Right cardiac atrium (tissue), 5 donors: ENCODE measurements around the gene APLN. TPM values are rescaled to one million over a fixed set of nuclear protein-coding genes. Genes with fewer than 3 reads are reported as not detected.

Source experiments
- ATAC-seq, 2 donors: fragments of 200-7000 bp; cut with Tn5 transposase; one replicate each; pipeline versions ENCODE4 v1.8.0 to v1.9.1; 2020; ENCODE audit warnings: moderate library complexity in 2 of 2, mild to moderate bottlenecking in 1 of 2
- DNase-seq, 3 donors: peaks; one replicate each; pipeline ENCODE4 v3.0.0-alpha.2; 2020
- H3K27ac ChIP-seq: one replicate; pipeline ENCODE4 v1.5.1; 2013; ENCODE audit warnings: mild to moderate bottlenecking, low read length, control low read depth, moderate library complexity
- H3K27me3 ChIP-seq: one replicate; pipeline ENCODE4 v1.6.1; 2013; ENCODE audit not compliant: control insufficient read depth, insufficient read depth
- H3K4me1 ChIP-seq: one replicate; pipeline ENCODE4 v1.6.1; 2013; ENCODE audit warnings: low read length; ENCODE audit not compliant: control insufficient read depth, insufficient read depth
- H3K4me3 ChIP-seq: one replicate; pipeline ENCODE4 v1.5.1; 2013; ENCODE audit warnings: low read length, control low read depth
- H3K9me3 ChIP-seq: one replicate; pipeline ENCODE4 v1.6.1; 2013; ENCODE audit warnings: low read length; ENCODE audit not compliant: control insufficient read depth
- WGBS: extraction: QIAGEN DNeasy Blood & Tissue Kit; methylation state at CpG from one replicate; pipeline ENCODE4 v1.1.7; 2013; 5-methylcytosine and 5-hydroxymethylcytosine counted together
- intact Hi-C, 4 donors: fragments of 100-400 bp; cut with DNase I; formaldehyde crosslinking; loops; one replicate each; pipeline versions ENCODE4 v1.11.0 to v1.14.0; 2022 to 2023
- polyA plus RNA-seq: library from polyadenylated mRNA; stranded (reverse); fragments of 200-250 nt; gene quantifications from one replicate; pipeline ENCODE4 v1.2.3, GENCODE V29; 2013
- total RNA-seq, 4 donors: library from RNA; stranded (reverse); fragmentation: NEBNext Ultra II Directional; extraction: Animal tissue kit (Norgen Biotek cat#: 25700); gene quantifications; one replicate each; pipeline ENCODE4 v1.2.1, GENCODE V29; 2021
- donor health status: healthy with polysubstance abuse.
- donor health status: DM: no; HTN: yes; CAD: no.
- donor health status: DM: no; HTN: no; CAD: no.
- donor health status: DM: no; HTN: yes; CAD: no; lungs with severe emphysema.
- donor health status: DM: yes; HTN: yes; CAD: no.

Gene APLN
- total and polyA plus RNA-seq, 5 donors: 4.0 to 10.5 (median 7.0) TPM

DNA sequence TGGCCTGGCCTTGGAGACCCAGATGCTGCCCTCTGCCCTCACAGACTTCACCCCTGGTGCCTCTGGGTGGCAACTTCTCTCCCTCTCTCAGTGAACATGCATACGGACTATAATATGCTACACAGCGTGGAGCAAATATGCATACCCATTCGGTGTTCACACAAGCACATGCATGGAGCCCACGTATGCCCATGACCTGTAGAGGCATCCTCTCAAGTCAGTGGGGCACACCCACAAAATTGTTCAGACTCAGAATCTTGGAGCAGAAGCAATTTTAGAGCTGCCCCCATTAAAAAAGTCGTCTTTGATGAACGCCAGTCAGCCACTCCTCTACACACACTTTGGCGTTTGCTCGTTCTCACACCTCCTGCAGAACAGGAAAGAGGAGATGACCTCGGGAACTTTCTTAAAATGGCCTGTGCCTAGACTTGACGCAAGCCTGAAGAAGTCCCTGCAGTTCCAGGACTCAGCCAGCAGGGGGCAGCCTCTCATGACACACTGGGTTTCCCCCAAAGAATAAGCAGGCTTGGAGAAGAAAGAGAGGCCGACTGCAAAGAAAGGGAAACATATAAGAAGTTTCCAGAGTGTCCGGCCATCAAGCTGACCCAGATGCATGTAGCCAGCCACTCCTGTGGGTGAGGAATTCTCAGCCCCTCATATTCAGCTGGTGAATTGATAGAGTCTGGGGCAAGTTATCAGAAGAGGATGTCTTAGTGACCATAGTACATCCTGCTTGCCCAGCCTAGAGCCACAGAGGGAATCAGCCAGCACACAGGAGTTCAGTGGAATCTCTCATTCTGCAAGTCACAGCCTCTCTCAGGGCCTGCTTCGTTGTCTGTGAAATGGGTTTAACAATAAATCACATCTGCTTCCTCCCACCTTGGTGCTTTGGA is 17.3 kb downstream of the APLN start:
- intact Hi-C loops: loop anchor here (2.0 to 10.0 kb wide), 5 partner anchors 87 to 187 kb away; no protein-coding TSS in a partner anchor
- WGBS: 25% methylated on average over 13 of the region's 13 CpGs

GRCh38 chrX:129636175-129636681 is 18.5 kb downstream of the APLN start:
- ATAC-seq (no peak), DNase-seq (no peak)
- Histone ChIP-seq H3K4me1 (no peaks in the 10 kb centered on the region), H3K27ac (no peak overlapping the region), H3K4me3 (no peak overlapping the region), H3K9me3 (no peaks in the 10 kb centered on the region), H3K27me3 (no peaks in the 10 kb centered on the region)
- 80% methylated on average over 8 of the region's 8 CpGs for WGBS
- intact Hi-C loops: loop anchor here (2.0 to 10.0 kb wide), 5 partner anchors 89 to 189 kb away; no protein-coding TSS in a partner anchor

More for the DNA sequence above, 17.3 kb downstream of the APLN start:
- DNase-seq (peak; percentile 51 to 82 (median 82)), ATAC-seq (peak; percentile 62 to 66)
- Histone ChIP-seq H3K9me3 (no peaks in the 10 kb centered on the region), H3K4me3 (no peak overlapping the region), H3K27me3 (no peaks in the 10 kb centered on the region), H3K4me1 (no peaks in the 10 kb centered on the region), H3K27ac (no peak overlapping the region)

DNA sequence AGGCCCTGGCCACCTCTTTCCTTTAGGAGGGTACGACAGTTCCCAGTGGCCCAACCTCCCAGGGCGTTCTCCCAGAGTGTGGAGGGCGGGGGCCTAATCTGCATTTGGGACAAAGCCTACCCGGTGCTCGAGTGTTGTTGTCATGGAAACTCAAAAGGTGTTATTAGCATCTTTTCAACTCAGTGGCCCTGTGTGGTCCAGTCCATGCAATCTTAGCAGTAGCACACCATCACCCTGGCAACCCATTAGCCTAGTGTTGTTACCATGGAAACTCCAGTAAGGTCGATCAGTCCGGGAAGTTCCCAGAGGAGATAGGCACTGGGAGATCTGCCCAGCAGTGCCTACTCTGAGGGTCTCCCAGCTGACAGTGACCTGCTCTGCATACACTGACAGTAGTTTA is 20.2 kb downstream of the APLN start:
- no peaks in the 10 kb centered on the region for H3K27me3 ChIP-seq
- no peak overlapping the region for H3K27ac ChIP-seq
- H3K9me3 ChIP-seq: no peaks in the 10 kb centered on the region
- no peak overlapping the region for H3K4me3 ChIP-seq
- ATAC-seq (no peak), DNase-seq (no peak)
- WGBS: 68% methylated on average over 7 of the region's 7 CpGs
- peaks cover 4% of the 10 kb centered on the region for H3K4me1 ChIP-seq
- intact Hi-C loops: loop anchor here in 2 of 4 donors (10.0 kb wide), 2 partner anchors 90 to 190 kb away; no protein-coding TSS in a partner anchor

GRCh38 chrX:129632443-129632842 is 22.3 kb downstream of the APLN start:
- ATAC-seq: no peak
- Histone ChIP-seq H3K27me3 (no peaks in the 10 kb centered on the region), H3K9me3 (no peaks in the 10 kb centered on the region), H3K4me3 (no peak overlapping the region), H3K4me1 (peaks cover 4% of the 10 kb centered on the region), H3K27ac (no peak overlapping the region)
- DNase-seq: no peak
- intact Hi-C loops: loop anchor here in 2 of 4 donors (10.0 kb wide), 2 partner anchors 92 to 192 kb away; no protein-coding TSS in a partner anchor
- WGBS: 72% methylated on average over 7 of the region's 7 CpGs

GRCh38 chrX:129631849-129632248 is 22.9 kb downstream of the APLN start:
- no peaks in the 10 kb centered on the region for H3K9me3 ChIP-seq
- no peak overlapping the region for H3K27ac ChIP-seq
- DNase-seq (no peak), ATAC-seq (no peak)
- peaks cover 4% of the 10 kb centered on the region for H3K4me1 ChIP-seq
- intact Hi-C loops: loop anchor here in 2 of 4 donors (10.0 kb wide), 2 partner anchors 93 to 193 kb away; no protein-coding TSS in a partner anchor
- 97% methylated on average over 5 of the region's 5 CpGs for WGBS
- H3K27me3 ChIP-seq: no peaks in the 10 kb centered on the region
- no peak overlapping the region for H3K4me3 ChIP-seq

GRCh38 chrX:129629837-129630236 is 24.9 kb downstream of the APLN start:
- peak; percentile 58 to 76 (median 71) for DNase-seq
- Histone ChIP-seq H3K27me3 (no peaks in the 10 kb centered on the region), H3K9me3 (no peaks in the 10 kb centered on the region), H3K27ac (peak overlapping the region; percentile 17), H3K4me3 (no peak overlapping the region), H3K4me1 (peaks cover 4% of the 10 kb centered on the region)
- ATAC-seq: peak; percentile 81 to 84
- intact Hi-C loops: loop anchor here in 2 of 4 donors (10.0 kb wide), 2 partner anchors 95 to 195 kb away; no protein-coding TSS in a partner anchor
- WGBS: 51% methylated on average over 7 of the region's 7 CpGs

GRCh38 chrX:129626026-129626425 is 28.7 kb downstream of the APLN start:
- H3K9me3 ChIP-seq: no peaks in the 10 kb centered on the region
- intact Hi-C loops: no loop called here
- no peak overlapping the region for H3K4me3 ChIP-seq
- H3K27ac ChIP-seq: no peak overlapping the region
- 63% methylated on average over 3 of the region's 3 CpGs for WGBS
- no peak for DNase-seq
- ATAC-seq: no peak
- H3K27me3 ChIP-seq: no peaks in the 10 kb centered on the region
- peaks cover 4% of the 10 kb centered on the region for H3K4me1 ChIP-seq

- H3K4me1 ChIP-seq: no peaks in the 10 kb centered on the region
- 56% methylated on average over 10 of the region's 10 CpGs for WGBS
- H3K27me3 ChIP-seq: no peaks in the 10 kb centered on the region
- no peak for DNase-seq
- intact Hi-C loops: no loop called here
- H3K4me3 ChIP-seq: no peak overlapping the region
- no peaks in the 10 kb centered on the region for H3K9me3 ChIP-seq
- no peak overlapping the region for H3K27ac ChIP-seq
- ATAC-seq: no peak
These were observed 31.9 kb downstream of the APLN start for GRCh38 chrX:129622757-129623301.

- Histone ChIP-seq H3K4me3 (no peak overlapping the region), H3K27ac (no peak overlapping the region), H3K4me1 (peaks cover 2% of the 10 kb centered on the region), H3K9me3 (no peaks in the 10 kb centered on the region), H3K27me3 (no peaks in the 10 kb centered on the region)
- intact Hi-C loops: no loop called here
- WGBS: 72% methylated on average over 4 of the region's 4 CpGs
- DNase-seq: no peak
- peak; percentile 33 to 49 for ATAC-seq
These were observed 35.8 kb downstream of the APLN start for GRCh38 chrX:129618997-129619396.

DNA sequence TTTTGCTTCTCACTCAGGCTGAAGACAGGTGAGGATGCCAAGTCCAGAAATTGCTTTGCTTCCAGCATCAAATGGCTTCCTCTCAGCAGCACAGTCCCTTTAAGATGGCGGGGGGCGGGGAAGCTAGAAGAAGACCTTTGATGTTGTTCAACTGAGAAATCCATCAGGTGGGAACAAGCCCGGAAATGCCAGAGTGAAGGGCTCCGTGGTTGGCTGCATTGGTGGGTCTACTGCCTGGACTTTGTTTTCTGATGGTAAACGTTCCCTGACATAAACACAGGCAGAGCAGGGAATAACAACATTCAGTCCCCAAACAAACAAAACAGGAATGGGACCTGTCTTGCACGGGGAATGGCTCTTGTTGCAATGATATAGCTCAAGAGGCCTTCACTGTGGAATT is 37.3 kb downstream of the APLN start:
- no peaks in the 10 kb centered on the region for H3K27me3 ChIP-seq
- intact Hi-C loops: no loop called here
- H3K4me1 ChIP-seq: peaks cover 2% of the 10 kb centered on the region
- H3K4me3 ChIP-seq: no peak overlapping the region
- ATAC-seq: no peak
- WGBS: 70% methylated on average over 6 of the region's 6 CpGs
- no peaks in the 10 kb centered on the region for H3K9me3 ChIP-seq
- DNase-seq: no peak
- H3K27ac ChIP-seq: no peak overlapping the region
